Hepatocyte (in vitro differentiated cells): ENCODE data around the gene PTPRN2. TPM values are rescaled to one million over a fixed set of nuclear protein-coding genes. Genes with fewer than 3 reads are reported as not detected.

ENCODE experiments used
- DNase-seq: peaks from one replicate; pipeline ENCODE4 v3.0.0-alpha.2; 2016; ENCODE audit warnings: low spot score
- H2AFZ ChIP-seq: fragments of 200-600 bp; sonication (generic); 2 replicates; pipeline ENCODE4 v1.6.0; 2016; ENCODE audit warnings: antibody characterized with exemption, mild to moderate bottlenecking
- H3K27ac ChIP-seq: fragments of 200-600 bp; sonication (generic); 2 replicates; pipeline ENCODE4 v1.5.1; 2016; ENCODE audit warnings: mild to moderate bottlenecking
- H3K27me3 ChIP-seq: fragments of 200-600 bp; sonication (generic); 2 replicates; pipeline ENCODE4 v1.6.1; 2016
- H3K36me3 ChIP-seq: fragments of 200-600 bp; sonication (generic); replicated peaks from 2 replicates; pipeline ENCODE4 v1.5.1; 2016; ENCODE audit warnings: low read depth; ENCODE audit not compliant: insufficient read depth
- H3K4me1 ChIP-seq: fragments of 200-600 bp; sonication (generic); 2 replicates; pipeline ENCODE4 v1.5.1; 2016; ENCODE audit warnings: mild to moderate bottlenecking, moderate library complexity; ENCODE audit not compliant: insufficient read depth
- H3K4me2 ChIP-seq: fragments of 200-600 bp; sonication (generic); 2 replicates; pipeline ENCODE4 v1.6.0; 2016
- H3K4me3 ChIP-seq: fragments of 200-600 bp; sonication (generic); 2 replicates; pipeline ENCODE4 v1.5.1; 2016; ENCODE audit warnings: mild to moderate bottlenecking
- H3K79me2 ChIP-seq: fragments of 200-600 bp; sonication (generic); 2 replicates; pipeline ENCODE4 v1.6.0; 2017; ENCODE audit warnings: mild to moderate bottlenecking
- H3K9me2 ChIP-seq: fragments of 200-600 bp; sonication (generic); replicated peaks from 2 replicates; pipeline ENCODE4 v1.6.0; 2017; ENCODE audit warnings: mild to moderate bottlenecking; ENCODE audit not compliant: insufficient read depth
- H3K9me3 ChIP-seq: fragments of 200-600 bp; sonication (generic); 2 replicates; pipeline ENCODE4 v1.5.1; 2016; ENCODE audit warnings: low read depth, mild to moderate bottlenecking
- H4K20me1 ChIP-seq: fragments of 200-600 bp; sonication (generic); 2 replicates; pipeline ENCODE4 v1.6.0; 2016; ENCODE audit warnings: mild to moderate bottlenecking; ENCODE audit not compliant: insufficient read depth, poor library complexity, severe bottlenecking
- CTCF ChIP-seq: fragments of 200-600 bp; sonication (generic); IDR thresholded peaks from 2 replicates; pipeline ENCODE4 v1.5.1; 2016; ENCODE audit warnings: antibody characterized with exemption, mild to moderate bottlenecking; ENCODE audit not compliant: poor library complexity
- EZH2 ChIP-seq: fragments of 200-600 bp; sonication (generic); IDR thresholded peaks from 2 replicates; pipeline ENCODE4 v1.6.1; 2016; ENCODE audit warnings: antibody characterized with exemption, mild to moderate bottlenecking, borderline replicate concordance
- EZH2phosphoT487 ChIP-seq: fragments of 200-600 bp; sonication (generic); IDR thresholded peaks from one replicate; pipeline ENCODE4 v1.6.1; 2018; ENCODE audit warnings: antibody characterized with exemption, mild to moderate bottlenecking, low read depth, moderate library complexity; ENCODE audit not compliant: unreplicated experiment, severe bottlenecking
- WGBS: methylation state at CpG from one replicate; pipeline ENCODE4 v1.1.6; 2016; ENCODE audit warnings: low lambda C conversion rate; ENCODE audit errors: missing lambda C conversion rate; 5-methylcytosine and 5-hydroxymethylcytosine counted together
- polyA plus RNA-seq: library from polyadenylated mRNA; unstranded; fragments of >200 nt; fragmentation: Nextera tagmentation; extraction: Ambion mirVana; gene quantifications from 2 replicates; pipeline ENCODE4 v1.2.1, GENCODE V29; 2016
- total RNA-seq: library from RNA; depleted of rRNA; stranded (reverse); fragments of >200 nt; gene quantifications from 2 replicates; pipeline ENCODE4 v1.2.3, GENCODE V29; 2014

The PTPRN2 gene
- total and polyA plus RNA-seq, 2 experiments from 2014 or later = 2.1 to 3.3 TPM

- Histone ChIP-seq H3K27me3 (peaks cover 16% of the 10 kb centered on the region), H3K4me2 (no peak overlapping the region), H3K4me3 (no peak overlapping the region), H3K27ac (no peak overlapping the region), H2AFZ (no peak overlapping the region), H4K20me1 (no peaks in the 10 kb centered on the region), H3K36me3 (no peaks in the 10 kb centered on the region), H3K79me2 (no peaks in the 10 kb centered on the region), H3K9me3 (no peaks in the 10 kb centered on the region), H3K9me2 (no peaks in the 10 kb centered on the region), H3K4me1 (no peaks in the 10 kb centered on the region)
- 91% methylated on average over 32 of the region's 32 CpGs for WGBS
- no peak for TF ChIP-seq EZH2phosphoT487
- TF ChIP-seq CTCF = no peak
- no peak for TF ChIP-seq EZH2
- DNase-seq = no peak
Measured at GRCh38 chr7:157722137-157723060, 865.2 kb downstream of the PTPRN2 start.

GRCh38 chr7:157721468-157722136 lies 866.0 kb downstream of the PTPRN2 start:
- H3K9me3 ChIP-seq = no peaks in the 10 kb centered on the region
- no peak overlapping the region for H3K4me2 ChIP-seq
- no peak overlapping the region for H3K27ac ChIP-seq
- H3K36me3 ChIP-seq = no peaks in the 10 kb centered on the region
- H3K79me2 ChIP-seq = no peaks in the 10 kb centered on the region
- no peaks in the 10 kb centered on the region for H4K20me1 ChIP-seq
- peaks cover 16% of the 10 kb centered on the region for H3K27me3 ChIP-seq
- H3K4me1 ChIP-seq = no peaks in the 10 kb centered on the region
- no peak overlapping the region for H3K4me3 ChIP-seq
- H3K9me2 ChIP-seq = no peaks in the 10 kb centered on the region
- TF ChIP-seq EZH2phosphoT487 = no peak
- TF ChIP-seq EZH2 = no peak
- TF ChIP-seq CTCF = no peak
- DNase-seq = no peak
- H2AFZ ChIP-seq = no peak overlapping the region
- 85% methylated on average over 26 of the region's 26 CpGs for WGBS

- no peak overlapping the region for H3K4me3 ChIP-seq
- no peak overlapping the region for H3K4me2 ChIP-seq
- H3K79me2 ChIP-seq = no peaks in the 10 kb centered on the region
- H3K9me3 ChIP-seq = no peaks in the 10 kb centered on the region
- no peaks in the 10 kb centered on the region for H3K9me2 ChIP-seq
- H3K27me3 ChIP-seq = peaks cover 12% of the 10 kb centered on the region
- H3K36me3 ChIP-seq = no peaks in the 10 kb centered on the region
- no peaks in the 10 kb centered on the region for H4K20me1 ChIP-seq
- 92% methylated on average over 36 of the region's 36 CpGs for WGBS
- DNase-seq = no peak
- no peak overlapping the region for H2AFZ ChIP-seq
- no peaks in the 10 kb centered on the region for H3K4me1 ChIP-seq
- TF ChIP-seq EZH2 (no peak), EZH2phosphoT487 (no peak)
- H3K27ac ChIP-seq = no peak overlapping the region
Measured at GRCh38 chr7:157719705-157720655, 867.6 kb downstream of the PTPRN2 start.
